Measurements from ENCODE around the gene IER5L. TPM values are rescaled to one million over a fixed set of nuclear protein-coding genes. Genes with fewer than 3 reads are reported as not detected.

The IER5L gene
- total and polyA plus RNA-seq, 8 donors = 5.7 to 21.4 (median 8.2) TPM

- no peaks in the 10 kb centered on the region for H3K27me3 ChIP-seq
- TF ChIP-seq, protein P1, sequence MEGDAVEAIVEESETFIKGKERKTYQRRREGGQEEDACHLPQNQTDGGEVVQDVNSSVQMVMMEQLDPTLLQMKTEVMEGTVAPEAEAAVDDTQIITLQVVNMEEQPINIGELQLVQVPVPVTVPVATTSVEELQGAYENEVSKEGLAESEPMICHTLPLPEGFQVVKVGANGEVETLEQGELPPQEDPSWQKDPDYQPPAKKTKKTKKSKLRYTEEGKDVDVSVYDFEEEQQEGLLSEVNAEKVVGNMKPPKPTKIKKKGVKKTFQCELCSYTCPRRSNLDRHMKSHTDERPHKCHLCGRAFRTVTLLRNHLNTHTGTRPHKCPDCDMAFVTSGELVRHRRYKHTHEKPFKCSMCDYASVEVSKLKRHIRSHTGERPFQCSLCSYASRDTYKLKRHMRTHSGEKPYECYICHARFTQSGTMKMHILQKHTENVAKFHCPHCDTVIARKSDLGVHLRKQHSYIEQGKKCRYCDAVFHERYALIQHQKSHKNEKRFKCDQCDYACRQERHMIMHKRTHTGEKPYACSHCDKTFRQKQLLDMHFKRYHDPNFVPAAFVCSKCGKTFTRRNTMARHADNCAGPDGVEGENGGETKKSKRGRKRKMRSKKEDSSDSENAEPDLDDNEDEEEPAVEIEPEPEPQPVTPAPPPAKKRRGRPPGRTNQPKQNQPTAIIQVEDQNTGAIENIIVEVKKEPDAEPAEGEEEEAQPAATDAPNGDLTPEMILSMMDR (IDR thresholded peaks at IDR 0.05) = no peak
- H3K4me3 ChIP-seq = no peak overlapping the region
- ATAC-seq (no peak), DNase-seq (no peak)
- H3K4me1 ChIP-seq = peaks cover 18 to 26% of the 10 kb centered on the region in 2 donors
- intact Hi-C loops (cut with DNase I) = no loop called here
- H3K9me3 ChIP-seq = no peaks in the 10 kb centered on the region
- H3K36me3 ChIP-seq = peaks cover 0 to 64% of the 10 kb centered on the region in 2 donors
- H3K27ac ChIP-seq = no peak overlapping the region
Measured at GRCh38 chr9:129150122-129150521, 27.9 kb downstream of the IER5L start.

DNA sequence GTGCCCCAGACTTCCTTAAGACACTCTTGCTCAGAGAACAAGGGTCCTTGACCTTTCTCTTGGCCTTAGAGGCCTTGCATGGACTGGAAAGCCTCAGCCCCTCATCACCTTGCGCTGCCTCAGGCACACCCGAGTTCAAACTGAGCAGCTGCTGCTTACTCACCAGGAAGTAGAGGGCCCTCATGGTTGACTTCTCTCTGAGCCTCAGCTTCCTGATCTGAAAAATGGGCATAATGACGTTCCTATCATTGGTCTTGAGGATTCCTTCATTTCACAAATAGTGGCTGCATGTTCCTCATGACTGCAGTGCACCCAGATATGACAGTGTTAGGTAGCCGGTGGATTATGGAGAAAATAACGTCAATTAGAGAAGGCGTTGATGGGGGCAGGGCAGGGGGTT is 28.6 kb downstream of the IER5L start:
- no peak overlapping the region for H3K4me3 ChIP-seq
- peaks cover 0 to 58% of the 10 kb centered on the region in 2 donors for H3K36me3 ChIP-seq
- H3K9me3 ChIP-seq = no peaks in the 10 kb centered on the region
- H3K27me3 ChIP-seq = no peaks in the 10 kb centered on the region
- intact Hi-C loops (cut with DNase I) = loop anchor here in 1 of 2 donors (10.0 kb wide), 1 partner anchor 465 kb away; no protein-coding TSS in a partner anchor
- DNase-seq = no peak
- TF ChIP-seq, protein P1 (IDR thresholded peaks at IDR 0.05) = no peak
- ATAC-seq = no peak
- no peak overlapping the region for H3K27ac ChIP-seq
- peaks cover 20 to 31% of the 10 kb centered on the region in 2 donors for H3K4me1 ChIP-seq

DNA sequence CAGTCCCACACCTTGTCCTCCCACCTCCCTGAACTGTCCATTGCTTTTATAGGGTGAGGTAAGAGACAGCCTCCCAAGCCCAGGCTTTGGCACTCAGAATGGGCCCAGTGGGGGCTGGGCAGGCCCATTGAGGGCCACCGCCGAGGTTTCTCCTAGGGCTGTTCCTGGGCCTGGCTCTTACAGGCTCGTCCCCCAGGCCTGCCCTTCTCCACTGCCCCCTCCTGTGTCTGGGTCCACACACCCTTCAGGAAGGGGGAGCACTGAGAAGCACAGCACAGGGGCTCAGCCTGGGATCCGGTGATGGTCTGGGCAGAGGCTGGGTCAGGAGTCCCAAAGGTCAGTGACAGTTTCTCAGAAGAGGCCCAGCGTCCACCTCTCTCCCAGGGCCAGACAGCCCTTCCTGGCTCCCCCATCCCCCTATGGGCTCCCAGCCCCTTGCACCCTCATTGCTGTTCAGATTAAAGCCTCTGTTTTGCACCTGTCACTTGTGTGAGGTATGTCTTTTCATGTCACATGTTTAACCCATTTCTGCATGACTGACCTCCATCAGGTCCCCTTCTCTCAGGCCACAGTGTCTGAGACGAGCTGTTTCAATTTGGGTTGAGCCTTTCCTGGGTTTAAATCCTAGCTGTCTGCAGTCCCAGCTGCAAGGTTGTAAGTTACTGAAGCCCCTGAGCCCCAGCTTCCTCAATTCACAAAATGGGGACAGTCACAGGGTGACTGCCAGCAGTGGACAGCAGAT is 29.4 kb downstream of the IER5L start:
- intact Hi-C loops (cut with DNase I) = loop anchor here in 1 of 2 donors (10.0 kb wide), 1 partner anchor 466 kb away; no protein-coding TSS in a partner anchor
- Histone ChIP-seq H3K4me1 (peaks cover 25 to 39% of the 10 kb centered on the region in 2 donors), H3K36me3 (peaks cover 0 to 64% of the 10 kb centered on the region in 2 donors), H3K27ac (no peak overlapping the region), H3K4me3 (no peak overlapping the region), H3K9me3 (no peaks in the 10 kb centered on the region), H3K27me3 (no peaks in the 10 kb centered on the region)
- TF ChIP-seq, protein P1 (IDR thresholded peaks at IDR 0.05) = no peak
- DNase-seq = no peak
- ATAC-seq = no peak

GRCh38 chr9:129146441-129146941 is 31.6 kb downstream of the IER5L start:
- DNase-seq (peak in 1 of 4 donors; percentile 40), ATAC-seq (no peak)
- peaks cover 0 to 69% of the 10 kb centered on the region in 2 donors for H3K36me3 ChIP-seq
- no peak overlapping the region for H3K4me3 ChIP-seq
- TF ChIP-seq, protein P1 (IDR thresholded peaks at IDR 0.05) = no peak
- H3K4me1 ChIP-seq = peaks cover 46 to 61% of the 10 kb centered on the region in 2 donors
- no peaks in the 10 kb centered on the region for H3K27me3 ChIP-seq
- H3K27ac ChIP-seq = peak overlapping the region; percentile 73 to 81
- intact Hi-C loops (cut with DNase I) = loop anchor here in 1 of 2 donors (10.0 kb wide), 1 partner anchor 468 kb away; no protein-coding TSS in a partner anchor
- no peaks in the 10 kb centered on the region for H3K9me3 ChIP-seq

GRCh38 chr9:129145841-129146292 is 32.2 kb downstream of the IER5L start:
- intact Hi-C loops (cut with DNase I) = loop anchor here in 1 of 2 donors (10.0 kb wide), 1 partner anchor 469 kb away; no protein-coding TSS in a partner anchor
- Histone ChIP-seq H3K9me3 (no peaks in the 10 kb centered on the region), H3K27ac (peak overlapping the region; percentile 73 to 81), H3K4me1 (peaks cover 51 to 67% of the 10 kb centered on the region in 2 donors), H3K36me3 (peaks cover 0 to 63% of the 10 kb centered on the region in 2 donors), H3K27me3 (no peaks in the 10 kb centered on the region), H3K4me3 (no peak overlapping the region)
- TF ChIP-seq, protein P1 (IDR thresholded peaks at IDR 0.05) = no peak
- DNase-seq (peak in 2 of 4 donors; percentile 71 to 76), ATAC-seq (peak; percentile 3)
